ENCODE results near the gene TMEM187.

TMEM187 gene

DNA sequence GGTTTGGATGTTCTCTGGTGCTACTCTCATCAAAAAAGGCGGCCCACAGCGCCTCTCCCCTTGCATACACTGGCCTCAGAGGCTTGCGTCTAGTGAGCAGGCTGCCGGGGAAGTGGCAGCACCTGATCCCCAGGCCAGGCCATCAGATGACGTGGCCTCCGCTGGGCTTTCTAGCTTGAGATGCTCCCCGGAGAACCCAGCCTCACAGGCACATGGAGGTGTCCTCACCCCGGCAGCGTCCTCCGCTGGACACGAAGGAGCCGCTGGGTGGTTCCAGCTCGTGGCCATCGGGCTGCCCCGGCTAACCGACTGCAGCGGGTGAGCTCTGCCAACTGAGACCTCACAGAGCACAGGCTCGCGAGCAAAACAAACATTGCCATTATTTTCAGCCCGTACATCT is 34.4 kb downstream of the TMEM187 start:
- DNase-seq: no peak

DNA sequence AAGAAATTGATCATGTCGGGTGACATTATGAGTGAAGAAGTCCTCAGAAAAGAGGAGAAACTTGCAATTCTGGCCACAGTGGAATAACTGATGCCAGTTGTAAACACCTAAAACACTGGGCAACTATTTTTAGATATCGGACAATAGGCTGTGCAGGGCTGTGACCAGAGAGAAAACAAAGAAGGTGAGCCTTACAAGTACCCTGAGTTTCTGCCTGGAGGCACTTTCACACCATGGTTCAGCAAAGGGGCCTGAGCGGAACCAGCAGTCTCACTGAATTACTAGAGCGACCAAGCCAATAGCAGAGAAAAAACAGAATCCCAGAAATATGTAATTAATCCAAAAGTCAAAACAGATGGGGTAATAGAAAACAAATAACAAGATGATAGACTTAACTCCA is 36.0 kb downstream of the TMEM187 start:
- DNase-seq: no peak

DNA sequence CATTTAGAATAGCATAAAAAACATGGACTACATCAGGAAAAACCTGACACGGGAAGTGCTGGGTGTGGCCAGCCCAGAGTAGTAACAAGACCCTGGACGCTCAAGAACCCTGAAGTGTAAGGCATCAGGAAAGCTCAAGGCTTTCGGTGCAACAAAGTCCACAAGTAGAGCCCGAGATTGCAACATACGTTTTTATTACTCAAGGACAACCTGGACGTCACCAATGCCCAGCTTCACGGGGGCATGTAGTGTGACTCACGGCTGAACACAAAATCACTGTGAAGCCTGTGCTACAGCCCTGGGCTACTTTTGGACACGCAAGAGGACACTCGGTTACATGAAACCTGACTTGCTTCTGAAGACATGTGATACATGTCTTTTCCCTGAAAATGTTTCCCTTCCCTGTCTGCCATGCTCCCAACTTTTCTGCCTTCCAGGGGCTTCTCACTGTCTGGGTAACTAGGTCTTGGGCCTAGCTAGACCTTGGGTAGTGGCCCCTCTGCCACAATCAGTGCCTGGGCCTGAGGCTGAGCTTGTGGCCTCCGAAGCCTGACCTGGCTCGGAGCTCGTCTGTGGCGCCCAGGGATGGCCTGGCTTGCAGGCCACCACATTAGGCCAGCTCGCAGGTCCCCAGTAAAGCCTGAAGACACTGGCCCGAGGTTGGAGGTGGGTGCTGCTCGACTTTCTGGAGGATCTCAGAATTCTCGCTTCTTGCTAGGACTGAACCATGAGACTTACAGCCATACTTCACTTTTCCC is 38.0 kb downstream of the TMEM187 start:
- no peak for DNase-seq

DNA sequence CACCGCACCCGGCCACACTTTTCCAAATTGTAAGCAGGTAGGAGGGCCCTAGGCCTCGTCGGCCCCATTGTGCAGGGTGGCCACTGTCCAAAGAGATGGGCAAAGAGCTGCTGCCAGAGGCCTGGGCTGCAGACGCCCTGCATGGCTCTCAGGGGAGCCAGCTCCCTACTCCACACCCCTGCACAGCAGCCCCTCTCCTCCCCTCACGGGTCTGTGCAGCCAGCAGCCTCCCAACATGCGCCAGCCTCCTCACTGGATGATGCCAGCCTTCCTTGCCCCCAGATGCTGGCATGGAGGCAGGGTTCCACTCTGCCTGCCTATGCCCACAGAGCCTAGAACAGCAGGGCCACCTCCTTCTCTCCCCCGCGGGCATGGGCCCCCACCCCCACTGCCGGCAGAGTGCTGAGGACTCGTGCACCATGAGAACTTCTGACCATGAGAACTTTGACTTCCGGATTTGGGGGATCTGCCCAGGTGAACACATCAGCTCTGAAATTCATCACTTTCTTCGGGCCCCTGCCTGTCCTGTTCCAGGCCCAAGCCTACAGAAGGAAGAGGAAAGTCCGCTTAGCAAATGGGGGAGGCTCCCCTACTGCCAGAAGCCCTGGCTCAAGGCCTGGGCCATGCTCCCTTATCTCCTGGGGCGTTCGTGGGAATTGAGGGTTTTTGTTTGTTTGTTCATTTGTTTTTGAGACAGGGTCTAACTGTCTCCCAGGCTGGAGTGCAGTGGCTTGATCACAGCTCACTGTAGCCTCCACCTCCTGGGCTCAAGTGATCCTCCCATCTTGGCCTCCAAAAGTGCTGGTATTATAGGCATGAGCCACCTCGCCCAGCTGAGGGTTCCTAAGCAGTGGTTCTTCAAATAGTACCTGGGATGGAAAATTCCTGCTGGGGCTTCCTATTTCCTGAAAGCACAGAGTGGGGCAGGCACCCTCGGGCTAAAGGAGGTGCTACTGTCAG is 39.1 kb downstream of the TMEM187 start:
- no peak for DNase-seq

DNA sequence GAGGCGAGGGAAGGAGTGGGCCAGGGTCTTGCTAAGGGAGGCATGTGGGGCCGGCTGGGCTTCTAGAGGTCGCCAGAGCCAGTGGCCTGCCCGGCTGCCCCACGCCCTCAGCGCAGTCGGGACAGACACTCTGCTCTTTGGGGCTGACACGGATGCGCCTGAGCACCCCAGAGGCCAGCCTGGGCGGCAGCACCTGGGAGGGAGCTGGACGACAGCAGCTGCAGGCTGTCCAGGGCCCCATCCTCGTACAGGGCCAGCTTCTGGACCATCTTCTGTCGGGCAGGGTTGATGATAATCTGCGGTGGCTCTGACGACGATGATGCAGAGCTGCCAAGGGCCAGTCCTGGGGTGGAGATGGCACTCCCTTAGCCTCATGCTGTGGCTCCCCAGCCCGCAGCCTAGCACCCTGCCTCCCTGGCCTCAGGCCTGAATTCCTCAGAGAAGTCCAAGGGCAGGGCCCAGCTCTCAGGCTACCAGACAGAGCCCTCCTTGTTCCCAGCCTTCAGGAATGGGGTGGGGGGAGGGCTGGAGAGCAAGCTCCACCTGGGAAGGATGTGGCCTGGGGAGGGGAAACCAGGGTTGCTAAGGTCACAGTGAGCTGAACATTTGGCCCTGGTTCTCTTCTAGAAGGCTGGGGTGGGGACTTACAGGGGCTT is 39.9 kb downstream of the TMEM187 start:
- no peak for DNase-seq

DNA sequence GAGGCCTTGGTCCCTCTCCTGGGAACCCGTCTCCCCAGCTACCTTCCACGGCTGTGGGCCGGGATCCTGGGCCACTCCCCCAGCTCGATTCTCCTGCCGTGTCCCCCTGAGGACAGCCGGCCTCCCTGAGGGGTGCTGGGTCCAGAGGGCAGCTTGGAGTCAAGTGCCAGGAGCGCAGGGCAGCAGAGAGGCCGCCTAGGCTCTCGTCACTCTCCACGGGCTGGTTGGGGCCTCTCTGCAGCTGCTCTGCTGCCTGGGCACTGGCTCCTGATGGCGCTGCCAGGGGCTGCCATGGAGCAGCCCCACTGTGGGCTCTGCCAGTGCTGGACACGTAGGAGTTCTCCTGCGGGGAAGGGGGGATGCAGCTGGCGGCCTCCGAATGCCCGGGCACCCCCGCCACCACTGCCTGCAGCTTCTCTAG is 40.5 kb downstream of the TMEM187 start:
- no peak for DNase-seq

DNA sequence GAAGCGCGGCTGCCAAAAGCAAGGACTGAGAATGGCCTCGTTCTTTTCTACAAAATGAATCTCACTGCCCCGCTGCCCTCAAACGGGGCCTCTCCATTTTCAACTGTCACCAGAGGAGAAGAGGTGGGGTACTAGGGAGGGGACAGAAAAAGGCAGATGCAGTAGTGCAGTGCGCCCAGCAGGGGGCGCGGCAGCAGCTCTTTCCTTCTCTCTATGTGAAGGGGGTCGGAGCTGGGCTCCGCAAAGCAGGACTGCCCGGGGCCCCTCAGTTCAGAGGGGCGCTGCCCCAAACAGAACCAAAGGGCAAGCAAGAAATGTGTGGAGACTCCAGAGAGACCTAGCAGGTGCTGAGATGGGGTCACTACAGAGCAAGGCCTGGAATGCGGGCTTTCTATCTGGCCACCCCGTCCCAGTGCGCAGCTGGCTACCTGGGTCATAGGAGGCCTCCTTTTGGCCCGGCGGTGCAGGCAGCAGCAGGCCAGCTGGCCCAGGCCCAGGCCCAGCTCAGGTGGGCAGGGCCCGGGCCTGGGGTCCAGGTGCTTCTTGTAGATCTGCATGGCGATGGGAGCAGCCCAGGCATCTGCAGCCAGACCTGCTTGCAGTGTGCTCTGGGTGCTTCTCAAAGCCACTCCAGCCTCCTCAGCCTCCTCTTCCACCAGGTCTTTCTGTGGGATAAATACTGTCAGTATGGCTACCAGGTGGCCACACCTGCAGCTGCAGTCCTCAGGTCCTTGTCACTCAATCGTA is 41.2 kb downstream of the TMEM187 start:
- no peak for DNase-seq

DNA sequence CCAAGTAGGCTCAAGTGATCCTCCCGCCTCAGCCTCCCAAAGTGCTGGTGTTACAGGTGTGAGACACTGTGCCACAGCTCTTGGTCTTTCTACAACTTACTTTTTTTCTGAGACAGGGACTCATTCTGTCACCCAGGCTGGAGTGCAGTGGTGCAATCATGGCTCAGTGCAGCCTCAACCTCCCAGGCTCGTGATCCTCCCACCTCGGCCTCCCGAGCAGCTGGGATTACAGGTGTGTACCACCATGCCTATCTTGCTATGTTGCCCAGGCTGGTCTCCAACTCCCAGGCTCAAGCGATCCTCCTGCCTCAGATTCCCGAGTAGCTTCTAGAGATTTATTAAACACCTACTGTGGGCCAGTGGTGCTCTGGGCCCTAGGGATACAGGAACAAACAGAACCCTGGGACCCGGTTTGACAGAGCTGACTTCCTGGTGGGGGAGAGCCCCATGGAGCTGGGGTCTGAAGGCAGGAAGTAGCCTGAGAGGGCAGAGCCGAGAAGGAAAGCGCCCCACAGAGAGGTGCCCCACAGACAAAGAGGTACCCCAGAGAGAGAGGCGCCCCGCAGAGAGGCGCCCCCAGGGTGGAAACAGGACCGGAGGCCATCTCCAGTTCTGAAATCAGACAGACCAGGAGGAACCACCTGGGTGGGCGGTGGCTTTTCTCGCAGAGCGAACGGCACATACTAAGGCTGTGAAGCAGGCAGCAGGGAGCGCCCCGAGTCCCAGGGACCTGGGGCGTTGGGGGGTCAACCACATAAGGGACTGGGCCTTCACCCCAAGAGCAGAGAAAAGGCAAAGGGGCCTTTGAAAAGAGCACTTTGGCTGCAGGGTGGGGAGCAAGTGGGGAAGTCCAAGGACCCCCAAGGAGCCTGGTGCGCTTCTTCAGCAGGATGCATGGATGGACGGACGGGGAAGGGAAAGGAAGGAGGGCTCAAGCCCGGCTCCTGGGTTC is 42.2 kb downstream of the TMEM187 start:
- DNase-seq: no peak

DNA sequence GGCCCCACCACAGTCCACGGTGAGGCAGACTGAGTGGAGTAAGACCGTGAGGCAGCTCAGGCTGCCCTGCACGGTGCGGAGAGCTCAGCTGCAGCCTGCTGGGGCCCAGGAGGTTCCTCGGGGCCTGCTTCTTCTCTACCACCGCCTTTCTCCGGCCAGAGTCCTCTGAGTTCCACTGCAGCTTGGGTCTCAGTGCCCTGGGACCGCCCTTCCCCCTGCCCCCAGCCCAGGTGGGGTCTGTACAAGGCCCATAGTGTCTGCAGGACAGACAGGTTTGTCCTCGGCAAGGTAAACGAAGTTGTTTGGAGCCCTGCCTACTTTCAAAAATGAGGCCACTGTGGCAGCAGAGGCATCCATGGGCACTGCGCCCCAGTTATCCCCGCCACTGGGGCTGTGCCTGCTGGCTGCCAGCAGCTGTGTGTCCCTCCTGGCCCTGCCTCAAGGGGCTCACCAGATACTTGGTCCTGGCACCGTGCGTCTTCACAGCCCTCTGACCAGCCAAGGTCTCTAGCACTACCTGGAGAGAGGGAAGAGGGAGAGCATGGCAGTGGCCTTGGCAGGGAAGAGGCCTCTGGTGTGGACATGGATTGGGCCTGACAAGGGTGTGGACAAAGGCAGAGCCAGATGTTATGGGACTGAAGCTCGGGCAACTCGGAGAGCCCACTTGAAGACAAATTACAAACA is 43.2 kb downstream of the TMEM187 start:
- DNase-seq: no peak

DNA sequence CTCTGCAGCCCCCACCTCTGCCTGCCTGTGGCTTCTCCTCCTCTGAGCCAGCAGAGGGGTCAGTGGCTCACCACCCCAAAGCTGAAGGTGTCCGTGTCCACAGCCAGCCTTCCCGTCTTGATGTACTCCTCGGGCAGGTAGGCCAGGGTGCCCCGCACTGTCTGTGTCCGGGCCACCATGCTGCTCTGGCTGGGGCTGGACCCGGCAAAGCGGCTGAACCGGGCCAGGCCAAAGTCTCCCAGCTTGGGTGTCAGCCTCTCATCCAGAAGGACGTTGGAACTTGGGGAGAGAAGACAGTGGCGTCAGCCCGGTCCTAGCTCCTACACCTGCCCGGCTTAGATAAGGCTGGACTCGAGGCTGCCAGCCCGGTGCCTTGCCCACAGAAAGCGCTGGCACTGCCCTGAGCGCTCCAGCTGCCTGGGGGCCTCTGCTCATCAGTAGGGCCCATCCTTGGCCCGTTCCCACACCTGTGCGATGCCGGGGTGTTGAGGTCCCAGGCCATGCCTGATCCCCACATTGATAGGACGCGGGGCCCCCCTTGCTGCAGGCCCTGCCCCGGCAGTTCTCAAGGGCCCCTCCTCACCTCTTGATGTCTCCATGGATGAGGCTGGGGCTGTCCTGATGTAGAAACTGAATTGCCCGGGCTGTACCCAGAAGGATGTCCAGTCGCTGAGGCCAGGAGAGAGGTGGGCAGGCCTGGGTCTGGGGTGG is 44.0 kb downstream of the TMEM187 start:
- no peak for DNase-seq

DNA sequence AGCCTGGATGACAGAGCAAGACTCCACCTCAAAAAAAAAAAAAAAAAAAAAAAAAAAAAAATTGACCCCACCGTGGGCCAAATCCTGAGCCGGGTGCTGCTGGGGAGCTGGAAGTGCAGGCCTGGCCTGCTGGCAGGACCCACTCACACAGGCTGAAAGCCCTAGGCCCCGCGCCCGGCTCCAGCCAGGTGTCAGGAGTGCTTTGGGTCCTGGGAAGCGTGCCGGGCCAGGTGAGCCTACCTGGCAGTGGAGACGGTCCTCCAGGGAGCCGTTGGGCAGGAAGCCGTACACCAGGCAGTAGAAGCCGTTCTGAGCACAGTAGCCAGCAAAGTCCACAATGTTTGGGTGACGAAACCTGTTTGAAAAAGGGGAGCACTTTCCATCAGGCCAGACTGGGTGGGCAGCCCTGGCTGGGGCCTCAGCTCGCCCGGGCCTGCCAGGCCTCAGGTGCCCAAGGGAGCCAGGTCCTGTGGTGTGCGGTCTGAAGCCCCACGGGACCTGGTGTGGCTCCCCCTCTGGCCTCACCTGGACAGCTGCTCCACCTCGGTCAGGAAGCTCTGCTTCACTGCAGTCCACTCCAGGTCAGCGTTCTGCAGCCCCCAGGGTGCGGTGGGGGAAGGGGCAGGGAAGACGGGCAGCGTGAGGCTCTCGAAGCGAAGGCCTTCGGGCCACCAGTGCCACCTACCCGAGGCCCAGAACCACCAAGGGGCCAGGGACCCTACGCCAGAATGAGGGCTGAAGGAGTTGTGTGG is 45.4 kb downstream of the TMEM187 start:
- no peak for DNase-seq

DNA sequence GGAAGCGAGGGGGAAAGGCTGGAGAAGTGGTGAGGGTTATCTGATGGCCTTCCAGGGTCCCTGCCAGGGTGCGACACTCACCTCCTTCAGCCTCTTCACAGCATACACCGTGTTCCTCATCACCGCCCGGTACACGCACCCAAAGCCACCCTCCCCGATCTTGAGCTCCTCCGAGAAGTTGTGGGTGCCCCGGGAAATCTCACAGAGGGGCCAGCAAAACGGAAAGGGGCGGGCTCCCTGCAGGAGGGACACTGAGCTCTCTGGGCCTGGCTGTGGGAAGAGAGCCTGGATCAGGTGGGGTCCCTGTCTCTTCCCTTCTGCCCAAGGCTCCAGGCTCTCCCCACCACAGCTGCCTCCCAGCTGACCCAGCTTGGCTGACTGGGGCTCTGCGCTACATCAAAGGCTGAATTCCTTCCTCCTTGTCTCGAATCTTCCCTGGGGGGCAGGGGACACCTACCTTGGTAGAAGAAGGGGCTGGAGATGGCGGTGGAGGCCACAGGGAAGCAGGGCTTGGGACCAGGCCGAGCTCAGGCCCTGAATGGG is 46.0 kb downstream of the TMEM187 start:
- DNase-seq: no peak

DNA sequence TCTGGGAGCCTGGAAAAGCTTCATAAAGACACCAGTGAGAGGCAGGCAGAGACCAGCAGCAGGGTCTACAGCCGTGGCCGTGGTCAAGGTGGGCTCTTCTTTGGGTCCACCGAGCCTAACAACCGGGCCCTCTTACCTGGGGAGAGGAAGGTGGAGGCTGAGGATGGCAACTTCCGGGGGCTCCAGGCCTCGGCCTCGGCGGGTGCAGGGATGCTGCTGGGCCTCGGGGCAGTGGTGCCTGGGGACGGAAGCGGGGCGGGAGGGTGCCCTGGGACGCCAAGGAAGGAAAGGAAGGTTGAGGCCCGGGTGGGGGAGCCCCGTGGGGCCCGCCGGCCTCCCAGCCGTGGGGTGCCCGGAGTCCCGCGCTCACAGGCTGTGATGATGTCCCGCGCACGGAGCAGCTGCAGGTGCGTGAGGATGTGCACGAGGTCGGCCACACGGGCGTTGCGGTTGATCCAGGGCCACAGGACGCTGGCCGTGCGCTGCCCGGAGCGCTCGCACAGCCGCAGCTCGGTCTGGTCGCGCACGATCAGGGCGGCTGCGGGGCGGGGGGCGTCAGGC is 46.6 kb downstream of the TMEM187 start:
- no peak for DNase-seq

DNA sequence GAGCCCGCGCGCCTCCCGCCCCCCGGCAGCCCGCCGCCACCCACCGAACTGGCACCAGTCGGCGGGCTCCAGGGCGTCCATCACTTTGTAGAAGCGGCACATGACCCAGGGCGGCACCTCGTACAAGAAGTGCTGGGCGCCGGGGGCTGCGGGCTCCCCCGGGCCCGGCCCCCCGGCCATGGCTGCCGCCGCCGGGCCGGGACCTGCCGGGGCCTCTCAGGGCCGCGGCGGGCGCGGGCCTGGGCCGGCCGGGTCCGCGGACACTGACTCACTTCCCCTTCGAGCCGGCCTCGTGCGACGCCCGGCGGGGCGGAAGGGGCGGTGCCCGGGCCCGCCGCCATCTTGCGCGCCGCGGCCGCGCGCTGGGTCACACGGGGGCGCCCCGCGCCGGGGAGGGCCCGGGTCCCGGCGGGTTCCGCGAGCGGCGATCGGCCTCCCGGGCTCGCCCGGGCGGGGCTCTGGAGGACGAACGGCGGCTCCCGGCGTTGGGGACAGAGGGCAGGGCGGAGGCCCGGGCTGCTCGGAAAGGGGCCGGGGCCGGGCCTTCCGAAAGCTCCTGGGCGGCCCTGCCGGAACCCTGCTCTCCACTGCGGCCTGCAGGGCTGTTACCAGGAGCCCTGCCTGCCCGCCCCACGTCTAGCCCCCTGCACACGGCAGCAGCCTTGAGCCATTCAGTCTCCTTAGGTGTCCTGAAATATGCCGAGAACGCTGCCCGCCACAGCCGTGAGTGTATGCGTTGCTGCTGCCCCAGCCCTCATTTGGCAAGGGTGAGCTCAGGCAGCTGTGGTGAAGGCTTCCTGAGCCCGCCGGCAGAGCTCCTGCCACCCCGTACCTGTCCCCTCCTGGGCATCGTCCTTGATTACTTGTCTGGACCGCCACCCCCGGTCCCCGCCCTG is 47.3 kb downstream of the TMEM187 start, which contains the start of gene IRAK1:
Gene IRAK1 (minus strand): TSS at position 270 of the 896 bp plus-strand sequence. CDS start 90 bp downstream, at position 180.
- DNase-seq: no peak

DNA sequence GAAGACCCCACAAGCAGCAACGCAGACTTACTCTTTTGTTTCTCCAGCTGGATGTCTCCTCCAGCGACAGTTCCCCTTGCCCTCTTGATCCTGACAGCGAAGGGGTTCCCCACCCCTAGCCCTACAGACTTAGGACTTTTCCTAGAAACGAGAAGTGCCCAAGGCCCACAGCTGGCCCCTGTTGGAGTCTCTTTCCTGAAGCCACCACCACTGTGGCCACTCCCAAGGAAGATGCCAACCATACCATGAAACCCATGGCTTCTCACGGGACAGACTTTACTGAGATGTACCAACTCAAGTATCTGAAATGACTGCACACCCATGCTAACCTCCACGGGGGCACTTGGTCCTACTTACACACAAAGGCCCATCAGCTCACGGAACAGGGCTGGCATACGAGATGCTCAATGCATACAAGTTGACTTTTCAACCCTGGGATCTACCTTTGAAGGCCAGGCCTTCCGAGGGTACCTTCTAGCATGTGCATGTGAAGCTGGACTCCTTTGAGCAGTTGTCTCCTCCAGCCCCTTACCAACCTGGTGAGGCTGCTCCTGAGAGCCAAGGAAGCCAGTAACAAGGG is 48.1 kb downstream of the TMEM187 start:
- DNase-seq: no peak

DNA sequence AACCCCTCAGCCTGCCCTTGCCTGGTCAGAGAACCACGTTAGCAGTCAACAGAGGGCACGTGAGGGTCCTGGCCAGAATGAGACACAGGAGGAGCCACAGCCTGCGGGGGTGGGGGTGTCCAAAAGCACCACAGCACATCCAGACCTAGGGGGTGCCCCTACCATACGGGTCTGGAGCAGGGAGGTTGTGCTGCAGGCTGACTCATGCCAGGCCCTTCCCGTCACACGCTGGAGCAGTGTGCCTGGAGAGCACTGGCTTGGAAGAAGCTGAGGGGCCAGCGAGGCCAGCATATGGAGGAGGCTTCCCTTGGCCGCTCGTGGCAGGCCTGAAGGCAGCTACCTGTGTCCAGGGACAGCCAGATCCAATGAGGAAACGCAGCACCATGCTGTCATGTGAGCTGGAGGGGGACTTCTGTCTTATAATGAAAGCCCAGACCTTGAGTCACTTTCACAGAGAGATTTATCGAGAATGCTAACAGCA is 48.6 kb downstream of the TMEM187 start:
- no peak for DNase-seq

DNA sequence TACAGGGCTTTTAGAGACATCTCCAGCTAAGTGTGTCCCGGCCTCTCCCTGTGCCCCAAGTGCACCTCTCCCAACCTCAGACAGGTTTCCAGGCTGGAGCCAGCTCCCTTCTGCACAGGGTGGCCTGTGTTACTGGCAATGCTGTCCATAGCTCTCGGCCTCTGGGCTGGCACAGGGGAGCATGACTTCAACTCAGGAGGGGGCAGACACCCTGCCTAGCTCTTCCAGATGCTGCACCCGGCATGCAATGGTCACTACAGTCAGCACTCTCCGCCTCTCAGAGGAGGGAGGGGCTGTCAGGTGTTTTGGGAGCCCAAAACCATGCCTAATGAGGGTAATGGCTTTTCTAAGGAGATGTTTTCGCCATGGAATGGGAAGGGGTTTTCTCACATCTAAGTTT is 49.6 kb downstream of the TMEM187 start:
- no peak for DNase-seq
